ENCODE data around the gene OR8B3. TPM values are rescaled to one million over a fixed set of nuclear protein-coding genes. Genes with fewer than 3 reads are reported as not detected.

The OR8B3 gene, protein sequence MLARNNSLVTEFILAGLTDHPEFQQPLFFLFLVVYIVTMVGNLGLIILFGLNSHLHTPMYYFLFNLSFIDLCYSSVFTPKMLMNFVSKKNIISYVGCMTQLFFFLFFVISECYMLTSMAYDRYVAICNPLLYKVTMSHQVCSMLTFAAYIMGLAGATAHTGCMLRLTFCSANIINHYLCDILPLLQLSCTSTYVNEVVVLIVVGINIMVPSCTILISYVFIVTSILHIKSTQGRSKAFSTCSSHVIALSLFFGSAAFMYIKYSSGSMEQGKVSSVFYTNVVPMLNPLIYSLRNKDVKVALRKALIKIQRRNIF
- total RNA-seq (2014; rRNA removed; shearing (Covaris generic)) = not detected in 2 replicates

DNA sequence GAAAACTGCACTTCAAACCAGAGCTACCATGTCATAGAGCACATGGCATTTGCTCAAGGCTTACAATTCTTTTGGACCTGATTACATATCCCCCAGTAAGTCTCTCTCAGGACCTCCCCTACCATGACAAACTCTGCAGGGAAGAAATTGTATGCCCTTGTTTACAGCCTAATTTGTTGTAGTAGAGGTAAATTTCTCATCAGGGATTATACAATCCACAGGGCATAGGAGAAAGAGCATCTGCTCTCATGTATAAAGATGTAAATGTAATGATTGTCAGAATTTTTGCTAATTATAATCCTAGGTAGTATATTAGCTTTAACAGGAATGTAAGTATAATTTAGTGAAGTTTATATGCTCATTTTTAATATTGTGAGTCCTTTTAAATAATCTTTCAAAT lies at the start of gene OR8B3:
TSS of gene OR8B3 (minus strand) at position 101 of the 400 bp plus-strand sequence. CDS start 1,673 bp downstream, outside the sequence.
- no peak for DNase-seq
- H3K36me3 ChIP-seq = no peaks in the 10 kb centered on the region
- no peaks in the 10 kb centered on the region for H3K27me3 ChIP-seq
- H3K4me3 ChIP-seq = no peak within 1 kb of the TSS
- no peaks in the 10 kb centered on the region for H3K9me3 ChIP-seq (replicated peaks)
- H3K27ac ChIP-seq = no peak within 1 kb of the TSS
- H3K4me1 ChIP-seq = no peaks in the 10 kb centered on the region

DNA sequence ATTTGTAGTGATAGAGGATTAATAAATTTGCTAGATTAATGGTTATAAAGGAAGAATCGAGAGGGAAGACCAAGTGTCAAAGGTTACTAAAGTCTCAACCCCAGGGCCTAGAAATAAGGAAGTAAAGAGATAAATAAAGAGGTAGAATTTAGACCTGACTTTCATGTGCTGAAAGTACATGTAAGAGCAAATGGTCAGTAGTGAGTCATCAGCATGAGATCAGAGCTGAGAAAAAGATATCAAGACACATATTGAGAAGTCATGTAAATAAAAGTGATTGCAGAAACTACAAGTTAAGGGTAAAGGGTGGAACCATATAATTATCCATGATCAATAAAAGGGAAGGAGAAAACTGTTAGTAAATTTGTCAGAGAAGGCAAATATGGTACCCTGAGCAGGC lies 48.1 kb upstream of the OR8B3 start:
- no peak overlapping the region for H3K4me3 ChIP-seq
- DNase-seq = no peak

DNA sequence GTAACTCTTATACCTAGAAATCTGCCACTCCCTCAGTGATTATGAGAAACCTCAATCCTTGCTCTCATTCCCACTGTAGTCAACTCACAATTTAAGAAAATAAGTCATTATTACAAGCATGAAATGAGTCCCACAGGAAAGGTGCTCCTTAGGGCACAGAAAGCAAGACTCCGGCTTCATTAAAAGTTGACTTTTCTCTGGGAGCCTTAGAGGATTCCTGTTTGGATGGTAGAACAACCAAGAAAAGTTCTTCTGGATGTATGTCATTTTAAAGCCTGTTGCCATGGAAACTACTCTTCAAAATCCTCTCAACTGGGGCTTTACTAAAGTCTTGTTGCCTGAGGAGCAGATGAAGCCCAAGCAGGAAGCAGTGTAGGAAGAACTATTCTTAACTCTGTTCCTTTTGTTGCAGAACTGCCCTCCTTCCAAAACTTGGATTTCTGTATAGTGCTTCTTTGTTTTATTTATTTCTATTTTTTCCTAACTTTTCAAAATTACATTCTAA lies 46.9 kb upstream of the OR8B3 start, which contains the start of gene OR8B8:
TSS of gene OR8B8 (minus strand) at position 51 of the 505 bp plus-strand sequence. CDS start 4,611 bp downstream, outside the sequence.
- no peak within 1 kb of the TSS for H3K4me3 ChIP-seq
- H3K9me3 ChIP-seq (replicated peaks) = no peaks in the 10 kb centered on the region
- DNase-seq = no peak
- no peaks in the 10 kb centered on the region; the same call in 1 of the 2 replicates for H3K27me3 ChIP-seq
- H3K36me3 ChIP-seq = no peaks in the 10 kb centered on the region
- H3K27ac ChIP-seq = no peak within 1 kb of the TSS
- H3K4me1 ChIP-seq = no peaks in the 10 kb centered on the region

More for the DNA sequence above, 48.1 kb upstream of the OR8B3 start:
- H3K9me3 ChIP-seq (replicated peaks) = no peaks in the 10 kb centered on the region
- H3K36me3 ChIP-seq = no peaks in the 10 kb centered on the region
- H3K27me3 ChIP-seq = no peaks in the 10 kb centered on the region
- H3K27ac ChIP-seq = no peak overlapping the region
- H3K4me1 ChIP-seq = no peaks in the 10 kb centered on the region

DNA sequence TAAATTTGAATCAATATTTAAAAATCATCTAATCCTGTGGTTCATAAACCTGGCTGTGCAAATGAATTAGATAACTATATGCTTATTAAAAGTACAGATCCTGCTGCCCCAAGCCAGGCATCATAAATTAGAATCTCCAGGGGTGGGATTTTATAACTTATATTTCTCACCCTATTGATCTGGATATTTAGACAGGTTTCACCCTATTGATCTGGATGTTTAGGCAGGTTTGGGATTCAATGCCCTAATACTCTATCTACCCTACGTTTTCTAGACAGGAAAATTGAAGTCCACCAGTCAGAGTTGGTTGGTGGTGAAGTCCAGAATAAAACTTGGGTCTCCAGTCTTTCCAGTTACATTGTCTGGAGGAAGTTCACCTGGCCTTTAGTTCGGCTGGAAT lies 44.0 kb upstream of the OR8B3 start:
- DNase-seq = no peak
- Histone ChIP-seq H3K4me1 (no peaks in the 10 kb centered on the region), H3K27me3 (no peaks in the 10 kb centered on the region; the same call in 1 of the 2 replicates), H3K36me3 (no peaks in the 10 kb centered on the region), H3K9me3 (replicated peaks) (no peaks in the 10 kb centered on the region), H3K27ac (no peak overlapping the region), H3K4me3 (no peak overlapping the region)

DNA sequence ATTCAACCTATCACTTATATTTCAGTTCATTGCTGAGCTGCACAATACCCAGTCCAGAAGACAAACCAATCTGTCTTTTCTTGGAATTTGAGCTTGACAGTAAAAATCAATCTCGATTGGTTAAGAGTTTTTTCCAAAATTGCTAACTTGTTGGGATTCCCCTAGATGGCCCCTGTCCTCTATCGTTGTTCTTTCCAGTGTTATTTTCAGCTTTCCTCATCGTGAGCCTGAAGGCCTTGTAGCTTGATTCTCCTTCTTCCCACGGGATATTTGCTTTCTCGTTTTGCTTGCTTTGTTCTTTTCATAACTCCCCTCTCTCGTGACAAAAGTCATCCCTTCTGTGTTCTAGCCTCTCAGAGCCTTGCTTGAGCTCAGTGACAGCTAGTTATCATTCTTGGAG lies 43.6 kb upstream of the OR8B3 start:
- Histone ChIP-seq H3K9me3 (replicated peaks) (no peaks in the 10 kb centered on the region), H3K4me1 (no peaks in the 10 kb centered on the region), H3K4me3 (no peak overlapping the region), H3K27me3 (no peaks in the 10 kb centered on the region; the same call in 1 of the 2 replicates), H3K36me3 (no peaks in the 10 kb centered on the region), H3K27ac (no peak overlapping the region)
- no peak for DNase-seq

DNA sequence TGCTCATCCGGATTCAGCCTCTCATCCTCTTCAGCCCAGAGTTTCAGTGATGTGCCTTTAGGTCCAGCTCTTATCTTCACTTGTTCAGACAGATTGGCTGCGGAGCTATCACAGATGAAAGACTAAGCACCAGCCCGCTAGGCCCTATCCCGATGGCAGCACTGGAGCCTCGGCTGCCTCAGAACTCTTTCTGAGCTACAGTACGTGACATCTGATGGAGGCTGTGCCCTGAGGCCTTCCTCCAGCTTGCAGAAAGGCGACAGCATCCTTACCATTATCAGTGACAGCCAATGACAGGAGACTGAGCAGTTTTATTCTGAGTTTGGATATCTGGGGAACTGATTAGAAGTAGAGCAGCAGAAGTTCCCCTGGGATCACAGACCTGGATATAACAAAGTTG lies 42.7 kb upstream of the OR8B3 start:
- Histone ChIP-seq H3K4me3 (no peak overlapping the region), H3K27ac (no peak overlapping the region), H3K27me3 (no peaks in the 10 kb centered on the region; the same call in 1 of the 2 replicates), H3K36me3 (no peaks in the 10 kb centered on the region), H3K9me3 (replicated peaks) (no peaks in the 10 kb centered on the region), H3K4me1 (no peaks in the 10 kb centered on the region)
- no peak for DNase-seq

DNA sequence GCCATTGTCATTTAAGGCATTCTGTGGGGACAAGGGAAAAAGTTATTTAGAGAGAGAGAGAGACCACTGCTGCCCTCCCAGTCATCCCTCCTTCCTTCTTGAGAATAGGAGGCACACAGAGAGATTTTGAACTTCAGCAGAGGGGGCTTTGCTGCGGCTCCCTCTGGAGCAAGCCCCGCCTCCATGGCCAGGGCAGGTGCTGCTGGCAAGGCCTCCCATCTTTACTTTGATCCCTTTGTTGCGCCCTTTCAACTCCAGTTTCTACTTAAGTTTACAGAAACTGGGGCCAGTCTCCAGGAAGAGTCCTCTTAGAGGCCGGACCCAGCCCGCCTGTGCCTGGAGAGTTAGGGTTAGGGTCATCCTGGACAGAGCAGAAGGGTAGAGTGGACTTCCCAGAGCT lies 42.3 kb upstream of the OR8B3 start:
- Histone ChIP-seq H3K4me3 (no peak overlapping the region), H3K36me3 (no peaks in the 10 kb centered on the region), H3K27me3 (no peaks in the 10 kb centered on the region; the same call in 1 of the 2 replicates), H3K9me3 (replicated peaks) (no peaks in the 10 kb centered on the region), H3K27ac (no peak overlapping the region), H3K4me1 (no peaks in the 10 kb centered on the region)
- DNase-seq = no peak

DNA sequence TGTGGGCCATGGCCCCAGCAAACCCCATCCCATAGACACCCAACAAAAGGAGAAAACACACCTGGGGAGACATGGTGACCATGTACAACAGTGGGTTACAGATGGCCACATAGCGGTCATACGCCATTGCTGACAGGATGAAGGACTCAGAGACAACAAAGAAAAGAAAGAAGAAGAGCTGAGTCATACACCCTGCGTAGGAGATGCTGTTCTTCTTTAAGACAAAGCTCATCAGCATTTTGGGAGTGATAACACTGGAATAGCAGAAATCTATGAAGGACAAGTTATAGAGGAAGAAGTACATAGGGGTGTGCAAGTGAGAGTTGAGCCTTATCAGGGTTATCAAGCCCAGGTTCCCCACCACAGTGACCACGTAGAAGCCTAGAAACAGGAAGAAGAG lies 41.8 kb upstream of the OR8B3 start:
- no peaks in the 10 kb centered on the region for H3K9me3 ChIP-seq (replicated peaks)
- no peaks in the 10 kb centered on the region for H3K4me1 ChIP-seq
- H3K4me3 ChIP-seq = no peak overlapping the region

DNA sequence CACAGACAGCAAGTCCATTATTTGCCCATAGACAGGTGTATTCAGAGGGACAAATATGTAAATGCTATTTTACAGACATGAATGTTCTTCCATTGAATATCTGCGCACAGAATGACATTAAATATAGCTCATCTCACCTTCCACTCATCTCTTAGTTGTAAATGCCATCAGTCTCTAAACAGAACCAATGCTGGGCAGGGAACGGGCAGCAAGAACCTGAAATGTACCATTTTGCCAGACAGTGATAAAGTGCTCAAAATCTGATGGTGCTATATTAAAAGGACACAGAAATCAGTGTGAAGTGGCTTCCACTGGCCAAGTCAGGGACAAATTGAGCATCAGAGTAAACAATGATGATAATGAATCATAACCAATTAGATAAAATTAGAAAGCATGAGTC lies 35.9 kb upstream of the OR8B3 start:
- Histone ChIP-seq H3K4me3 (no peak overlapping the region), H3K36me3 (no peaks in the 10 kb centered on the region), H3K4me1 (no peaks in the 10 kb centered on the region), H3K27ac (no peak overlapping the region), H3K9me3 (replicated peaks) (no peaks in the 10 kb centered on the region), H3K27me3 (no peaks in the 10 kb centered on the region)
- DNase-seq = no peak

More for the DNA sequence above, 41.8 kb upstream of the OR8B3 start:
- no peaks in the 10 kb centered on the region for H3K36me3 ChIP-seq
- no peak for DNase-seq
- H3K27me3 ChIP-seq = no peaks in the 10 kb centered on the region; the same call in 1 of the 2 replicates
- no peak overlapping the region for H3K27ac ChIP-seq

DNA sequence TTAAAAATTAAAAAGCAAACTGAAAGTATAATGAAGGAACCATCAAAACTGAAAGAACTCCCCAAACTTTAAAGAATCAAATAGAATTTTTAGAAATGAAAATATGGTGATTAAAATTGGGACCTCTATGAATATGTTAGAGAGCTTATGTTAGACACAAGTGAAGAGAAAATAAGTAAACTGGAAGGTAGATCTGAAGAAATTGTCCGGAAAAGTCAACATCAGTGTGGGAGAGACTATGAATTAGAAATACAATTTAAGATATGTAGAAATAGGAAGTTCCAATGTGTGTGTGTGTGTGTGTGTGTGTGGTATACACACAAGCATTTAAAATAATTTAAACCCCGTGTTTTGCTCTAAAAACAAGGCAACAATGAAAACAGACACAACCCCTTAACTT lies 30.8 kb upstream of the OR8B3 start:
- Histone ChIP-seq H3K36me3 (no peaks in the 10 kb centered on the region), H3K27me3 (no peaks in the 10 kb centered on the region), H3K4me1 (no peaks in the 10 kb centered on the region), H3K4me3 (no peak overlapping the region), H3K27ac (no peak overlapping the region), H3K9me3 (replicated peaks) (no peaks in the 10 kb centered on the region)
- DNase-seq = no peak

DNA sequence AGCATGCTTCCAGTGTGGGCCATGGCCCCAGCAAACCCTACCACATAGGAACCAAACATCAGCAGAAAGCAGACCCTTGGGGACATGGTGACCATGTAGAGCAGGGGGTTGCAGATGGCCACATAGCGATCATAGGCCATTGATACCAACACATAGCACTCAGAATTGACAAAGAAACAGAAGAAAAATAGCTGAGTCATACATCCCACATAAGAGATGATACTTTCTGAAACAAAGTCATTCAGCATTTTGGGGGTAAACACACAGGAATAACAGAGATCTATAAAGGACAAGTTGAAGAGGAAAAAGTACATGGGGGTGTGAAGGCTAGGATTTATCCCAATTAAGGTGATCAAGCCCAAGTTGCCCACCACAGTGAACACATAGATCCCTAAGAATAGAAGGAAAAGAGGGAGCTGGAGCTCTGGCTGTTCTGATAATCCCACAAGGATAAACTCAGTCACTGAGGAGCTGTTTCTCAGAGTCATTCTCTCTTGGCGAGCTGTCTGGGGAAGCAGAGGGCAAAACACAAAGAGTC lies 25.6 kb upstream of the OR8B3 start, which contains the start of gene OR8B4:
TSS of gene OR8B4 (minus strand) at position 488 of the 538 bp plus-strand sequence. CDS start at position 488, 0 bp downstream.
- H3K4me3 ChIP-seq = no peak within 1 kb of the TSS
- no peak for DNase-seq
- H3K27me3 ChIP-seq = no peaks in the 10 kb centered on the region
- H3K4me1 ChIP-seq = no peaks in the 10 kb centered on the region
- no peak within 1 kb of the TSS for H3K27ac ChIP-seq
- H3K36me3 ChIP-seq = no peaks in the 10 kb centered on the region
- no peaks in the 10 kb centered on the region for H3K9me3 ChIP-seq (replicated peaks)

DNA sequence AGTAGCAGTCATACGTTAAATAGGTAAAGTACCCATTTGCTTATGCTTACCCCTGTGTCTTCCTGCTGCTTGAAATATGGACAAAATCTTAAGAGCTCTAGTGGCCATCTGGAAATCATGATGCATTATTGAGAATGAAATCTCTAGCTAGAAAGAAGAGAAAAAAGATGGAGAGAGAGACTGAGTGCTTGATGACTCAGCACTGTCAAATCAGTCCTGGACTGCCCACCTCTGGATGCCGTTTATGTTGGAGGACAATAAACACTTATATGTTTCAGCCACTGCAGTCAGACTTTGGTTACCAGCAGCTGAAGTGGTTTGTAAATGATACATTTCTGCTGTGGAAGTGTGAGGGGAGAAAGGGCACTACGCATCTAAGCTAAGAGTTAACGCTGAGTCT lies 22.2 kb upstream of the OR8B3 start:
- DNase-seq = no peak
- Histone ChIP-seq H3K27ac (no peak overlapping the region), H3K4me3 (no peak overlapping the region), H3K36me3 (no peaks in the 10 kb centered on the region), H3K27me3 (no peaks in the 10 kb centered on the region), H3K9me3 (replicated peaks) (no peaks in the 10 kb centered on the region), H3K4me1 (no peaks in the 10 kb centered on the region)

DNA sequence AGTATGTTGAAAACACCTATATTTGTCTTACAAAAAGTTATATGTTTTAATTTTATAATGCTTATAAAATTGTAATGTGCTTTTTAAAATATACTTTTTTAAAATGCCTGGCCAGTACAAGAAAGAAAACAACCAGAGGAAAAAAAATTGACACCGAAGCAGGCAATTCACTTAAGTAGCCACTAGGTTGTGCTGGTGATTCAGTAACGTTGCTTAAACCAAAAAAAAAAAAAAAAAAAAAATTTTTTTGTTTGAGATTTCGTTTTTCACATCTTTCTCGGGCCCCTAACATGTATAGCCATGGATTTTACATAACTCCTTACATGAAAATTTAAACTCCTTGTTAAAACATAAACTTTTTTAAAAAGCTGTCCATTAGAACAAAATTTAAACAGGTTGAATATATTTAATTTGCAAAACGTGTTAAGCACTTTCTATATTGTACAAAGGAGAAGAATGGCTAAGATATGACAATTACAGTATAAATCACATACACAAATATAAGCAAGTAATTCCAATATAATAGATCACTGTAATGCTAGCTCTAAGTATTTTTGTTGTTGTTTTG lies 16.6 kb upstream of the OR8B3 start:
- no peaks in the 10 kb centered on the region for H3K27me3 ChIP-seq
- no peaks in the 10 kb centered on the region for H3K9me3 ChIP-seq (replicated peaks)
- DNase-seq = peak in 1 of 2 experiments; percentile 34
- no peaks in the 10 kb centered on the region for H3K36me3 ChIP-seq
- H3K4me3 ChIP-seq = no peak overlapping the region
- H3K27ac ChIP-seq = no peak overlapping the region
- no peaks in the 10 kb centered on the region for H3K4me1 ChIP-seq

DNA sequence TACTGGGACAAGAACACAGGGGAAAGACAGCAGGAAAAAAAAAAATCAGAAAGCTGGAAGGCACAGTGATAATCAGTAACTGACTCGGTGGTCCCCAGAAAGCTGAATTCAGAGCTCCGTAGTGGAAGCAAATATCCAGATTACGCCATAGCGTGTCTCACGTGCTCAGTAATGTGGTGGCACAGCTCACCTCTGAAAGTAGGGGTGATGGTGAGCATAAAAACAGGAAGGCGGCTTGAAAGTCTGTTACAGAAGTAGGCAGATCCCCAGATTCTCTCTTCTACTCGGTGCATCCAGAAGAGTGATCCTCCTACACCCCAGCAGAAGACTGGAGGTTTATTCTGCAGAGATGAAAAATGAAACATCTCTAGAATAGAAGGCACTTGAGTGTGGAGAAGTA lies 11.1 kb upstream of the OR8B3 start:
- DNase-seq = no peak
- Histone ChIP-seq H3K4me1 (no peaks in the 10 kb centered on the region), H3K36me3 (no peaks in the 10 kb centered on the region), H3K27me3 (no peaks in the 10 kb centered on the region), H3K4me3 (no peak overlapping the region), H3K27ac (no peak overlapping the region), H3K9me3 (replicated peaks) (no peaks in the 10 kb centered on the region)

DNA sequence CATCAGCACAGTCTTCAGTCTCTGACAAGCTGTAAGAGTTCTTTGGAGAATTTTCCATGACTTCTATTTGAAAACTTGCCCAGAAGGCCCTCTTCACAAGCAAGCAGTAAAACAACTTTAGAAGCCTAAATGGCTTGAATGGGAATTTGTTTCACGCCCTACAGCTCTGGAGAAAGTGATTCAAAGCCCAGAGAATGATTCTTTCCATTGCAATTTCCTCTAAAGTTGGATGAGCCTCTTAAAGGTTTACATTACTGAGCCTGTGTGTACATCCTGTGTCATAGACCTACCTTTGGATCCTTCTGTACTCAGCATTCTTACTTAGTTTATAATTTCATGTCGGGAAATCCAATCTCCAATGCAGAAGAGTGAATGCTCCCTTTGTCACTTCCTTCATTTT lies 6.8 kb upstream of the OR8B3 start:
- no peak overlapping the region for H3K4me3 ChIP-seq
- no peak for DNase-seq

More for the DNA sequence above, 6.8 kb upstream of the OR8B3 start:
- H3K27ac ChIP-seq = no peak overlapping the region
- no peaks in the 10 kb centered on the region for H3K36me3 ChIP-seq
- no peaks in the 10 kb centered on the region for H3K9me3 ChIP-seq (replicated peaks)
- no peaks in the 10 kb centered on the region for H3K27me3 ChIP-seq
- no peaks in the 10 kb centered on the region for H3K4me1 ChIP-seq
